GM06990 (cell line): ENCODE results near the gene MEF2A.

Experiments used
- DNase-seq: peaks from one replicate; pipeline ENCODE4 v3.0.0-alpha.2; 2011; ENCODE audit not compliant: insufficient read length; ENCODE audit errors: extremely low read depth
- H3K27me3 ChIP-seq: replicated peaks from 2 replicates; pipeline ENCODE4 v1.6.0; 2011; ENCODE audit warnings: low read length; ENCODE audit not compliant: control insufficient read depth, insufficient read depth
- H3K36me3 ChIP-seq: 2 replicates; pipeline ENCODE4 v1.5.1; 2011; ENCODE audit warnings: low read length; ENCODE audit not compliant: control insufficient read depth, insufficient read depth
- H3K4me3 ChIP-seq: replicated peaks from 2 replicates; pipeline ENCODE4 v1.5.1; 2011; ENCODE audit warnings: low read depth, mild to moderate bottlenecking, control low read depth, low read length
- TF ChIP-seq, protein P1 (sequence below): IDR thresholded peaks from 2 replicates; pipeline ENCODE4 v1.5.1; 2011; ENCODE audit warnings: low read length, control low read depth, mild to moderate bottlenecking, inconsistent platforms; ENCODE audit not compliant: insufficient read depth, poor library complexity, severe bottlenecking

Gene MEF2A

DNA sequence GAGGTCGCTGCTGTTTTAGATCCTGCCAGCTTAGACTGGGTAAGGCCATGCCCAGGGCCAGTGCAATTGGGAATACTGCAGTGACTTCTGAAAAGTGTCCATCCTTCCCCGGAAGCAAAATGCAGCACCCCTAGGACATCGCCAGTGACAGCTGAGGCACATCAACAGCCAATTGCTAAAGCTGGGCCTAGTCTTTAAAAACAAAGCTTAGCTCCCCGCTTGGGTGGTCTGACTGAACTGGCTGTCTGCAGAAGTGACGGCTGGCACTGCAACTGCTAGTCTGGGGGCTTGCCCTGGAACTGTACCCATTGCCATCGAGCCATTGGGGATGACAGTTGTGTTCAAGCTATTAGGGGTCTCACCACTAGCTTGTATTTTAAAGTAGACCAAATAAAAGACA is 163.1 kb downstream of the MEF2A start:
- no peak overlapping the region for H3K4me3 ChIP-seq
- DNase-seq: no peak
- no peaks in the 10 kb centered on the region for H3K27me3 ChIP-seq
- TF ChIP-seq, protein P1, sequence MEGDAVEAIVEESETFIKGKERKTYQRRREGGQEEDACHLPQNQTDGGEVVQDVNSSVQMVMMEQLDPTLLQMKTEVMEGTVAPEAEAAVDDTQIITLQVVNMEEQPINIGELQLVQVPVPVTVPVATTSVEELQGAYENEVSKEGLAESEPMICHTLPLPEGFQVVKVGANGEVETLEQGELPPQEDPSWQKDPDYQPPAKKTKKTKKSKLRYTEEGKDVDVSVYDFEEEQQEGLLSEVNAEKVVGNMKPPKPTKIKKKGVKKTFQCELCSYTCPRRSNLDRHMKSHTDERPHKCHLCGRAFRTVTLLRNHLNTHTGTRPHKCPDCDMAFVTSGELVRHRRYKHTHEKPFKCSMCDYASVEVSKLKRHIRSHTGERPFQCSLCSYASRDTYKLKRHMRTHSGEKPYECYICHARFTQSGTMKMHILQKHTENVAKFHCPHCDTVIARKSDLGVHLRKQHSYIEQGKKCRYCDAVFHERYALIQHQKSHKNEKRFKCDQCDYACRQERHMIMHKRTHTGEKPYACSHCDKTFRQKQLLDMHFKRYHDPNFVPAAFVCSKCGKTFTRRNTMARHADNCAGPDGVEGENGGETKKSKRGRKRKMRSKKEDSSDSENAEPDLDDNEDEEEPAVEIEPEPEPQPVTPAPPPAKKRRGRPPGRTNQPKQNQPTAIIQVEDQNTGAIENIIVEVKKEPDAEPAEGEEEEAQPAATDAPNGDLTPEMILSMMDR: no peak
- H3K36me3 ChIP-seq: peaks cover 3% of the 10 kb centered on the region

DNA sequence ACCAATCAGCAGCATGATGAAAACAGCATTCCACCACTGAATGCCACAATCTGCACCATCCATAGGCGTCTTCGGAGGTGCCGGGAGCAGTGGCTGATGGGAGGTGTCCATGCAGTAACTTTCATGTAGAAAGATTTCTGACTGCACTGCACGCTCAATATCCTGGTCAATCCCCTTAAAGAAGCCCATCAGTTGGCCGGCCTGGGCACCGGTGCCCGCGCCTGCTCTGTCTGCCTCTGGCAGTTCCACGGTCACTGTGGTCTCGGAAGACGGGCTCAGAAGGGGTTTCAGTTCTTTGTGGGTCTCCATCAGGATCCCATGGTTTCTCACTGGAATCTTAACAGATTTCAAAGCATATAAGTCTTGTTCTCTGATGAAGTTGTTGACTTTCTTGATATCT is 163.5 kb downstream of the MEF2A start:
- peaks cover 3% of the 10 kb centered on the region for H3K36me3 ChIP-seq
- DNase-seq: no peak
- TF ChIP-seq, protein P1: no peak
- H3K4me3 ChIP-seq: no peak overlapping the region
- H3K27me3 ChIP-seq: no peaks in the 10 kb centered on the region

GRCh38 chr15:99729920-99730319 is 164.1 kb downstream of the MEF2A start:
- no peaks in the 10 kb centered on the region for H3K27me3 ChIP-seq
- H3K4me3 ChIP-seq: no peak overlapping the region
- no peak for DNase-seq
- TF ChIP-seq, protein P1: peak; percentile 53
- H3K36me3 ChIP-seq: peaks cover 3% of the 10 kb centered on the region

DNA sequence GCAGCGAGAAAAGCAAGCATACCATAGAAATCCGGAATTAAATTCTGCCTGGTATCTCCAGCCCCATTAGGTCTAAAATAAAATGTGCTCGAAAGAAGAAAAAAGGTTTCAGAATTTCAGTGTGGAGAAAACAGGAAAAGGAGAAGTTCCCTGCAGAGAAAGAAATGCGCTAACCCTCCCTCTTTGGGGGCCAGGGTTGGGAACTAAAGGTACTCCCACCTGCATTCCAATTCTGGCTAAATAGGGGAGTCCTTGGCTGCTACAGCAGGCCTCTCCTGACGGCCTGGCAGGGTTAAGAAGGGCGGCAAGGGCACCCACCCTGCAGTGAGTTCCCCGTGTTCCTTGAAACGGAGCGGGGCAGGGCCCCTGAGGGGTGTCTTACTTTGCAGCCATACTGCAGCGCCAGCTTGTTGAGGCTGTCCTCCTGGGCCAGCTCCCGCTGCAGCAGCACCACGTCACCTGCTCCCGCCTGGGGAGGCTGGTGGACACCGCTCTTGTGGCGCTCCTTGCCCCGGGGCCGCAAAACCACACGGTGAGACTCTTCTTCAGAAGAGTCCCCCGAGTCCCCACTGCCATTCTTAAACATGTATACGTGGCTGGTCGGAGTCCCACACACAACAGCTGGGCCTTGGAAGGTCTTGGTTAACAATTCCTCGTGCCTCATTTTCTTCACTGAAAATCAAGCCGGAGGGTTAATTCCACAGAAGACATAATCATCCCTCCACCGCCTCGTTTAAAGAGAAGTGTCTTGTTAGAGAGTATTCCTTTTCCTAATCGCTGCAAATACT is 165.7 kb downstream of the MEF2A start:
- no peak overlapping the region for H3K4me3 ChIP-seq
- TF ChIP-seq, protein P1: no peak

DNA sequence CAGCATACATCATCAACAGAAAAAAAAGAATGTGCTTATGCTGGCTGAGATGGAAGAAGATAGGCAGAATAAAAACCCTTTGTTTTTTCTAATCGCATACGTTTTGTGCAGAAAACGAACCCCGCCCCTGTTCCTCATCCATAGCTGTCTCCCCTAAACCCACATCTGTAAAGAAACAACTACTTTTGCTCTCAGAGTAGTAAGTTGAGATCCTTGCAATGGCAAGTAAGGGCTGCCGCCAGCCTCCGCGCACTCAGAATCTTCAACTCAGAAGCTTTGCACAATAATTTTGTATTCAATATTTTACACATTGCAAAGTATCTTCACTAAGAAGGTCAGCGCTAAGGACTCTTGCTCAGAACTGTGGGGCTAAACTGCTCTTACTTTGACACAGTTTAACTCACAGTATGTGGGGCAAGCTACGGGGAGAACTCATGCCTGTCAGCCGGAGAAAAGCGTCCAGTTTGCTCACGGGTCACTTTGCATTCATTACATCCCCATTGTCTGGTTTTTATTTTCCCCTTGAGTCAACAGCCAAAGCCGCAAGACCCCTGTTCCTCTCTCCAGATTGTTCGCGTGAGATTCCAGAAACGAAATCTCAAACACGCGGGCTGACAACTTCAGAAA is 166.5 kb downstream of the MEF2A start:
- H3K4me3 ChIP-seq: peak overlapping the region; percentile 68
- no peak for DNase-seq
- H3K36me3 ChIP-seq: peaks cover 3% of the 10 kb centered on the region
- TF ChIP-seq, protein P1: no peak
- H3K27me3 ChIP-seq: no peaks in the 10 kb centered on the region

More for the DNA sequence above, 165.7 kb downstream of the MEF2A start:
- DNase-seq: no peak
- H3K27me3 ChIP-seq: no peaks in the 10 kb centered on the region
- peaks cover 3% of the 10 kb centered on the region for H3K36me3 ChIP-seq
